Esophagus muscularis mucosa (tissue), 3 donors: ENCODE measurements around the gene CHPF2.

Experiments used
- CTCF ChIP-seq, 3 experiments: fragments of 200-600 bp in 2 of 3; fragments of 450-650 bp in 1 of 3; sonication (generic) in 2 of 3; IDR thresholded peaks; one replicate each; pipeline ENCODE4 v1.5.1; 2017 to 2019; ENCODE audit warnings: antibody characterized with exemption in 3 of 3, mild to moderate bottlenecking in 2 of 3, moderate library complexity in 1 of 3
- EP300 ChIP-seq: sonication (generic); formaldehyde crosslinking; IDR thresholded peaks from one replicate; pipeline ENCODE4 v1.6.1; 2017; ENCODE audit warnings: antibody characterized with exemption

- TF ChIP-seq CTCF (IDR thresholded peaks at IDR 0.05) = no peak
- TF ChIP-seq EP300 = no peak
Measured at GRCh38 chr7:151201344-151201743, 30.9 kb upstream of the CHPF2 start.
